HG02678 (cell line): ENCODE data around the gene SYN1.

Source experiments
- ATAC-seq: cut with Tn5 transposase; IDR thresholded peaks from one replicate; pipeline ENCODE4 v1.9.1; 2021; ENCODE audit warnings: mild to moderate bottlenecking, moderate library complexity; ENCODE audit not compliant: unreplicated experiment

The SYN1 gene

DNA sequence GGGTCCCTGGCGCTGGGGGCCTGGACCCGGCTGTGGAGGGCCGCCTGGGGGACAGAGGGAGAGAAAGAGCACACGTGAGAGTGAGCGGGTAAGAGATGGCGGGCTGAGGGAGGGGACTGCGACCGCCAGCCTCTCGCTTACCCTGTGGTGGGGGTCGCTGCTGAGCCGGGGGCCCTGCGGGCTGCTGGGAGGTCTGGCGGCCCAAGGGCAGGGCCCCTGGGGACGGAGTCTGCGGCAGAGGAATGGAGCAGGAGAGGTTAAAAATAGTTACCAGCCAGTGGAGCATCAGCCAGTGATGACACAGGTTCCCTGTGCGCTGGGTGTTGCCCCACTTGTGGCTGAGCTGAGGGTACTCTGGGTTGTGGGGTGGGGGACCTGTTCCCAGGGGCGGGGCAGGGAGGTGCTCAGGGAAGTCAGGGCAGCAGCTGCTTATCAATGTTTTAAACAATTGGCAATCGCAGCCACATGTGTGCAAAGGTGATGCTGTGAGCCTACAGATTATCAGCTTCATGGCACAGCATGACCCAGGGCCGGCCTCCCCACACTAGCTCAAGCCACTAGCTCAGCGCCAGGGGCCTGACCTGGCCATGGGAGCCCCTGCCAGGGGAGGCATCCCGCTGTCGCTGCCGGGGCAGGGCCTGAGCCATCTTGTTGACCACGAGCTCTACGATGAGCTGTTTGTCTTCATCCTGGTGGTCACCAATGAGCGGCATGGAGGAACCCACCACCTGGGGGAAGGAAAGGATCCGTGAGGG, 44.9 kb downstream of the SYN1 start:
- no peak for ATAC-seq

DNA sequence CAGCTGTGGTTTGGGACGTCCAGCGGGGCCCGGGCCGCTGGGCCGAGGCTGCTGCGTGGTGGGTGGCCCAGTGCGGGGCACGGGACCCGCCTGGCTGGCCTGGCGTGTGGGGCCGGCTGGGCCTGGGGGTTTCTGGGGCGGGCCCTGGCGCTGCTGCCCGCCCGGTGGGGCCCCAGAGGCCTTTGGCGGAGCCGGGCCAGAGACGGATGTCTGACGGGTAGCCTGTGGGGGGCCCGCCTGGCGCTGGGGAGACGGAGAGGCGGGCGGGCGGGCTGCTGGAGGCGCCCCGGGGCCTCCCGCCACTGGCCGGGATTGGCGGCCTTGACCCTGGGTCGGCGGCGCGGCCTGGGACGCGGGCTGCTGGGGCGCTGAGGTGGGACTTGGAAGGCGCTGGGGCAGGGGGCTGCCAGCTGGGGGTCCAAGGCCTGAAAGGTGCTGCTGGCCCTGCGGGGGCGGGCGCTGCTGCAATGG, 45.5 kb downstream of the SYN1 start:
- no peak for ATAC-seq

DNA sequence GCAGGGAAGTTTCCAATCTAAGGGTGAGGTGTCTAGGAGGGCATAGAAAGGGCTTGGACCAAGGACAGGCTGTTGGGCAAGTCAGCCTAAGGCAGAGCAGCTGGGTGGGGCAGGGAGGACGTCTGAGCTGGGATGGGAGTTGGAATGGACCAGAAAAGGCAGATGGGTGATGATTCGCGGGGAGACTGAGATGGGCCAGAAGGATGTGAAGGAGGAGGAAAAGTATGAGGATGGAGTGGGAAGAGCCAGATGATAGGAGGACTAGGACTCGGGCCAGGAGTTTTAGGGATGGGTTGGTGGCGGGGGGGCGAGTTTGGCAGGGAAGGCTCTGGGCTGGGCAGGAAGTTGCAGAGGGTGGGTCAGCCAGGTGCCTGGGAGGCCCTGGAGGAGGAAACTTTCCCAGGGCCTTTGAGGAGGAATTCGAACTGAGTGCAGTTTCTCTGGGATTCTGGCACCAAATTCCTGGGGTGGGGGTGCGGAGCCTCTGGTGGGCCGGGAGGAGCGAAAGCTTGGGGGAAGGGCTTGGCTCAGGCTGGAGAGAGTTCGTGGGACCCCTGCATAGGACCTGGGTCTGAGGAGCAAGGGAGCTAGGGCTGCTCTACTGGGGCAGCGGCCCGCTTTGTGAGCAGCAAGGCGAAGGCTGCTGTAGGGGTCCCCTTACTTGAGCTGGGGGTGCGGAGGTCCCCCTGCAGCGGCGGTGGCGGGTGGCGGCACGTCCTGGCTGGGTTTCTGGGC, 46.1 kb downstream of the SYN1 start:
- ATAC-seq: no peak

DNA sequence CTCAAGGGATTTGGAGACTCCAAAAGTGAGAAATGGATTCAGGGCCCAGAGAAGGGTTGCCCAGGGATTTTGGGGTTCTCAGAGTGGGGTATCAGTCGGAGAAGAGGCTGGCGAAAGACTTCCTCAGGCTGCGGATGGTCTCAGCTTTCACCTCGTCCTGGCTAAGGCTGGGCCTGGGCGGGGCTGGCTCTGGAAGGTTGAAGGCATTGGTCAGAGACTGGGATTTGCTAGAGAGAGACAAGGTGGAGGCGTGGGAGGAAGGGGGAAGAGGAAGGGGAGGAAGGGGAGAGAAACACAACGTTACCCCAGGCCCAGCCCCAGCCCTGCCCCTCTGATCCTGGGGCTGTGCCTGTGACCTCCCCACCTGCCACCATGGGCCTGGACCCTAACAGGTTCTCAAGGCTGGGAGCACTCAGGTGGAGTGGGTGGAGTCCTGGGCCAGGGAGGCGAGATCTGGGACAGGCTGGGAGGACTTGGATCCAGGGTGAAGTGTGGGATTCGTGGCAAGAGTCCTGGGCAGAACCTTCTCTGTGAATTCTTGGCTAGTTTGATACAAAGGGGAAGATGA, 46.8 kb downstream of the SYN1 start:
- no peak for ATAC-seq

DNA sequence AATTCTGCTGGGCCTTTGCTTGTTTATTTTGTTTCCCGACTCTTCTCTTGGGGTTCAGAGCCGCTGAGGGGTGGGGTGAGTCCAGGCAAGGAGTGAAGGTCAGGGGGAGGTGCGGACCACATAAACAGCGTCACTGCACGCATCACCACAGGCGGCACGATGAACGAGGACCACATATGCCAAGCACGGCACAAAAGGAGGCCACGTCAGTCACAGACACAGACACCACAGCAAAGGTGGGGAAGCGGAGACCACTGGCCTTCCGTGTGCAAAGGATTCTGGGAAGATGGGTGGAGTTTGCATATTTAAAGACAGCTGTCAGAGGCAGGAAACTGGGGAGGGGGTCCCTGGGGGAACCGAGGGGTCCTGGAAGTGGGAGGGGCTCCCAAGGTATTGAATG, 47.8 kb downstream of the SYN1 start:
- no peak for ATAC-seq

DNA sequence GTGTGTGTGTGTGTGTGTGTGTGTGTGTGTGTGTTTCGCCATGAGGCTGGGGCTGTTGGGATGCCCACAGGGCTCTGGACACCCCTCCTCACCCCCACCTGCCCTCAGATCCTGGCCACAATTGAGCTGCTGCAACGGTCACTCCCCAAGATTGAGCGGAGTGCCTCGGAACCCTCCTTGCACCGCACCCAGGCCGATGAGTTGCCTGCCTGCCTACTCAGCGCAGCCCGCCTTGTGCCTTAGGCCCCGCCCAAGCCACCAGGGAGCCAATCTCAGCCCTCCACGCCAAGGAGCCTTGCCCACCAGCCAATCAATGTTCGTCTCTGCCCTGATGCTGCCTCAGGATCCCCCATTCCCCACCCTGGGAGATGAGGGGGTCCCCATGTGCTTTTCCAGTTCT, 48.4 kb downstream of the SYN1 start:
- no peak for ATAC-seq

DNA sequence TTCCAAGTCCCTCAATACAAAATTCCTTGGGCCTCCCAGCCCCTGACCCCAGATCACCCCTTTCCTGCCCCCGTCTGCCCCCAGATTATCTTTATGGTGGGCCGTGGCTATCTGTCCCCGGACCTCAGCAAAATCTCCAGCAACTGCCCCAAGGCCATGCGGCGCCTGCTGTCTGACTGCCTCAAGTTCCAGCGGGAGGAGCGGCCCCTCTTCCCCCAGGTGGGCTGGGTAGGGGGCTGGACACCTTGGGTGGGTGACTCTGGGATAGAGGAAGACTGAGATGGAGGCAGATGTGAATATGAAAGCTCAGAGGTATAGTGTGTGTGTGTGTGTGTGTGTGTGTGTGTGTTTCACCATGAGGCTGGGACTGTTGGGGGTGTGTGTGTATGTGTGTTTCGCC, 48.9 kb downstream of the SYN1 start:
- no peak for ATAC-seq

DNA sequence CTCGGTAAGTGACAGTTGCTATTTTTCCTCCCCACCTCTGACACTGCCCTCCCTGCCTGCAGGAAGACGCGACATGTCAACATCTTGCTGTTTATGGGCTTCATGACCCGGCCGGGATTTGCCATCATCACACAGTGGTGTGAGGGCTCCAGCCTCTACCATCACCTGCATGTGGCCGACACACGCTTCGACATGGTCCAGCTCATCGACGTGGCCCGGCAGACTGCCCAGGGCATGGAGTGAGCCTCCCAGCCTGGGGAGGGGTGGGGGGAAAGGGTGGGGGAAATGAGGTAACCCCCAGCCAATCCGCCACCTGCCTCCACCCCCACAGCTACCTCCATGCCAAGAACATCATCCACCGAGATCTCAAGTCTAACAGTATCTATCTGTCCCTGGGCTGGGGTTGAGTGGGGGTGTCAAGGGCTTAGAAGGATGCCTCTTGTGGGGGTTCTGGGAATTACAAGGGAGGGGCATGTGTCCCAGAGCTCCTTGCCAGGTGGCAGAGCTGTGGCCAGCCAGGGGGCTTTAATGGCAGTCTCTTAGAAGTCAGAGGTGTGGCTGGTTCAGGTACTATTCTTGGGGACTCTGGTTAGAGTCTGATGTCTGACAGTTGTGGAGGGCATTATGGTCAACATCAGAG, 50.9 kb downstream of the SYN1 start:
- no peak for ATAC-seq

DNA sequence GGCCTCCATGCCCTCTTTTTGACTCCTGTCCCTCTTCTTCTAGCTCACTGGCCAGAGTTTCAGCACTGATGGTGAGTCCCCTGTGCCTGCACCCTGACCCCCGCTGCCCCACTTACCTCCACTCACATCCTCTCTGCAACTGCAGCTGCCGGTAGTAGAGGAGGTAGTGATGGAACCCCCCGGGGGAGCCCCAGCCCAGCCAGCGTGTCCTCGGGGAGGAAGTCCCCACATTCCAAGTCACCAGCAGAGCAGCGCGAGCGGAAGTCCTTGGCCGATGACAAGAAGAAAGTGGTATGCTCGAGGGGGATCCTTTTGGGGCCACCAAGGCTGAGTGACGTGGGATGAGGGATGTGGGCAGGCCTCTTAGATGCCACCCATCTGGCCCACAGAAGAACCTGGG, 52.8 kb downstream of the SYN1 start:
- ATAC-seq: no peak

DNA sequence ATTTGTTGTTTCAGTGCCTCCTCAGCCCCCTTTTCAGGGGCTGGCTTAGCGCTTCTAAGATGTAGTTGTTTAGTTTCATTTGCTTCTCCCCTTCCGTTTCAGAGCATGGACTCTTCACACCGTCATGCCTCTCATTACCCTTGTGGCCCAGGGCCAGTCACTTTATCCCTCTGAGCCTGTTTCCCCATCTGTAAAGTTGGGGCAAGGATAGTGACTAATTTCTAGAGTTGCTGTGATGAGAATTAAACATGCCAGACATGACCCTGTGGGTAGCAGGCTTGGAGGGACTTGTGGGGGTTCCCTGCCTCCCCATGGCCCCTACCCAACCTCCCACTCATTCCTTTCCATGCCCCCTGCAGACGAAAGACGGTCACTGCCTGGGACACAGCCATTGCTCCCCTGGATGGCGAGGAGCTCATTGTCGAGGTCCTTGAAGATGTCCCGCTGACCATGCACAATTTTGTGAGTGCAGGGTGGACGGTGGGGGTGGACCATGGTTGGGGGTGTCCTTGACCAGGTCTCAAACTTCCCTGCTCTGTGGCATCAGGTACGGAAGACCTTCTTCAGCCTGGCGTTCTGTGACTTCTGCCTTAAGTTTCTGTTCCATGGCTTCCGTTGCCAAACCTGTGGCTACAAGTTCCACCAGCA, 55.1 kb downstream of the SYN1 start:
- no peak for ATAC-seq

DNA sequence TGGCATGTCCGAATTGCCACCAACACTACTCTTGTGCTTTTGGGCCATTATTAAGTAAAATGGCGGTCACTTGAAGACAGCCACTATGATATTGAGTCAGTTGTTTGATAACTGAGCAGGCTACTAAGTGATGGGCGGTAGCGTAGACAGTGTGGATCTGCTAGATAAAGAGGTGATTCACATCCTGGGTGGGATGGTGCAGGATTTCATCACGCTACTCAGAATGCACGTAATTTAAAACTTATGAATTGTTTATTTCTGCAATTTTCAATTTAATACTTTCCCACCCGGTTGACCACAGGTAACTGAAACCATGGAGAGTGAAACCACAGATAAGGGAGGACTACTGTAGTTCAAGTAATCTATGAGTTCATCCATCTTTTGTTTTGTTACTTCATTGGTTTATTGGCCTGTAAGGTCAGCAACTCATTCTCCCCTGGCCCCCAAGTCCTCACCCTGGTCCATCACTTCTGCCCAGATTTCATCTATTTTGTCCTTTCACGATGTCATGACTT, 55.8 kb downstream of the SYN1 start:
- ATAC-seq: no peak

DNA sequence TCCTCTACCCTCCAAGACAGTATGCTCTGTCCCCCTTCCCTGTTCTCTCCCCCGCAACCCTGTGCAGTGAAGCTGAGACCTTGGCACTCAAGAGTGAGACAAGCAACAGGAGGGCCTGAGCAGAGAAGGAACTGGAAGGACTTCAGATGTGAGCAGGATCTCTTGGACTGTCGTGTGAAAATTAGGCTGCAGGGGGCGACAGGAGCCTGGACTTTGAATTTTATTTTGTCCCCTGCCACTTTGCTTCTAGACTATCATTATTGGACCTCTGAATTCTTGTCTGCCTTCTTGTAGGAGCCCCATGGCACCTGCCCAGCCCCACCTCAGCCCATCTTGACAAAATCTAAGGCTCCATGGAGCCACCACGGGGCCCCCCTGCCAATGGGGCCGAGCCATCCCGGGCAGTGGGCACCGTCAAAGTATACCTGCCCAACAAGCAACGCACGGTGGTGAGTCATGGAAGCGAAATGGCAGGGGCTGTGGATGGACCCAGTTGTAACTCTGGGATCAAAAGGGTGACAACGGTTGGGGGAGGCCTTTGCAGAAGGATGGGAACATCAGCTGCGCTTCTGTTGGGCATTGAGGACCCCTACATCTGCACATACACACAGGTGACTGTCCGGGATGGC, 56.9 kb downstream of the SYN1 start:
- ATAC-seq: no peak

DNA sequence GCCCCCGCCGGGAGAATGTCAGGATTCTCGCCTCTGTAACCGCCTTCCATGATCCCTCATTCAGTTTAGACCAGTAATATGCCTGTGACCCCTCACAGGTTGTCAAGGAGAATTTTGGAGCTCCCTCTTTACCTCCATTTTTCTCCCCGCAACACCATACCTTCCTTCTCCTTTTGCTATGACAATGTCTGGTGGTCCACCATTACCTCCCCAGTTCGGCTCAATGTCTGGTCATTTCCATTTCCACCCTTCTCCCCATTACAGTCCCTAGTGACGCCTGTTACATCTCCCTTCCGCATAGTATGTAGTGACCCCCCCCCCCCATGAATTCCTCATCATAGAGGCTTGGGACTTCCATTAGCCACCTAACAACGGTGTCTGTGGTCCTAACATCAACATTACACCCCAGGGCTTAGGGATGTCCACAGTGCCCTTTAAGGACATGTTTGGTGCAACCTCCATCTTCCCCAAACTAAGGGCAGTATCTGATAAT, 58.0 kb downstream of the SYN1 start:
- ATAC-seq: no peak

DNA sequence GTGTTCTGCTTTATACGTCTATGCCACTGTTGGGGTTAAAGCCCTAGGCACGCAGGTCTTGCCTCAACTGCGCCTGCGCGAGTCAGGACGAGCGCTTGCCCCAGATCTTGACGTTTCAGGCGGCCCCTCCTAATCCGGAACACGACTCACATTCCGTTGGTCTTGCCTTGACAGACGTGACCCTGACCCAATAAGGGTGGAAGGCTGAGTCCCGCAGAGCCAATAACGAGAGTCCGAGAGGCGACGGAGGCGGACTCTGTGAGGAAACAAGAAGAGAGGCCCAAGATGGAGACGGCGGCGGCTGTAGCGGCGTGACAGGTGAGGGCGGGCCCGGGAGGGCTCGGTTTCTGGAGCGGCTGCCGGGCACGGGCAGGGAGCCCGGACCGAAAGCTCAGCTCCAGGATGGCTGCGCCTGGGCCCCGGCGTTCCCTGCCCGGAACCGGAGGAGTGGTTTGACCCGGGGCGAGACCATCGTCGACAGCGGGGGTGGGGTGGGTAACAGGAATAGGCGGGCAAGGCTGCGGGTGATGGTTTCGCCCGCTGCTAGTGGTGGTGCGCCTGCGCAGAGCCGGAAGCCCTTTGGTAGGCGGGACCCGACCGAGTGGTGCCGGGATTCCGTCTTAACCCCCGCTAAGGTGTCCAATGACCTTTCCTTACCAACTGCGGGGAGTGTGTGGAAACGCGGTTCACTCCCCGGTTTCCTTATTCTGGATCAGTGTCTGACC, 58.6 kb downstream of the SYN1 start, which contains the start of gene ARAF:
ARAF (plus strand) TSS at position 272 of the 725 bp plus-strand sequence. CDS start 1,763 bp downstream, outside the sequence.
- ATAC-seq: peak; percentile 90

DNA sequence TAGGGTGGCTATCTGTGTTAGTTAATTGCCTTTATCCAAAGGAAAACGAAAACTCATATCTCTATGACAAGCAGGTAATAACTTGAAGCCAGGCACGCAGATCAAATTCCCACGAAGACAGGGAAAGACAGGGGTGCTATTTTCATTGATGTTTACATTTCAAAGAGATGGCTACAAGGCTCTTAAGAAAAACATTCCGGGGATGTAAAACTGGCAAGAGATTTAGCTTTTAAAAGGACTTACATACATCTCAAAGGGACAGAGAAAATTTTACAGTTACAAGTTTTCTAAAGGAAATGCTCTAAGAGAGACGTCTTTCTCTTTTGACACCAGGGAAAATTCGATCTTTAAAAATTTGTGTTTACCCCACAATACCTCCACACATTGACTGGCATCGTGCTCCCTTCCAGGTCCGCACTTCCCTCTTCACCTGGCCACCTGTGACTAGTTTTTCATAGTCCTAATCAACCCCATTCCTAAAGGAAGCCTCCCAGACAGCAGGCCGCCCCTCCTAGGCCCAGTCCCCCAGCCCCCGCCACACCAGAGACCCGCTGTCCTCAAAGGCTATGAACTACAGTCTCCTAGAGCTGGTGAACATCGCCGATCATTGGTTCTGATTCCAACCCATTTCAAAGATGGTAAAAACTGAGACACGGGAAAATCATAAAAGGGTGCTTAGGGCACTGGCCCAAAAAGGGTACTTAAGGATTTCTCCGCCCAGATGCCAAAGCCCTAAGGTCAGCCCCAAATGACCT, 59.3 kb downstream of the SYN1 start:
- ATAC-seq: no peak

DNA sequence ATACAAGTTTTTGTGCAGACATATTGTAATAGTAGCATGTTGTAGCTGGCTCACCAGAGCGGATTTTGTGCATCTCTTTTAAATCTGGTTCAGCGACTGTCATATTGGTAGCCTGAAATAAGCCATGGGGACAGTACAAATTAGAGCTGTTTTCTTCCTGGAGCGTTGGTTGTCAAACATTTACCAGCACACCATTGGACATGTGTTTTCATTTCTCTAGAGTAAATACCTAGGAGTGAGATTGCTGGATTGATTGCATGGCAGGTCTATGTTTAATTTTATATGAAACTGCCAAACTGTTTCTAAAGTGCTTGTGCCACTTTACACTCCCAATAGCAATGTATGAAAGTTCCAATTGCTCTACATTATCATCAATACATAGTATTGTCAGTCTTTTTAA, 61.2 kb downstream of the SYN1 start:
- no peak for ATAC-seq

DNA sequence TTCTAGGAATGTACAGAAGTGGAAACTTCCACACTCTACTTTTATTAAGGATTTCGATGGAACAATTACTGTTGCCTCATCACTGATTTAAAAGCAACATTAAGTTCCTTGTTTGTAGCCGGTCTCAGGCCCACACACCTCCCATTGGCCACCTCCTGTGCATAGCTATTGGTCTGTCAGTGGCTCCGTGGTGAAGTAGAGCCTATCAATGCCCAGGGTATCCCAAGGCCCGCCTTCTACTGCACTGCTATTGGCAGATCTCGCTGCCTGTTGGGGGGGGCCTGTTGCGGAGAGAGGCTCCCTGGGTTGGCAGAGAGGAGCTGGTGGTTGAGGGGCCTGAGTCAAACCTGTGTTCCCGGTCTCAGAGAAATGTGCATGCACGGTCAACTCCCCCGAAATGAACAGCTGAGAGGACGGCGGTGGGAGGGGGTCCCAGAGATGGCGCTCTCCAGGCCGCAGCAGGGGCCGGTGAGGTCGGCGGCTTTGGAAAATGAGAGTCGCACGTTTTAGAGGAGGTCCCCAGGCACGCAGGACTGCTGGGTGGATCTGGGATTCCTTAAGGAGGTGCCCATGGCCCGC, 63.5 kb downstream of the SYN1 start:
- ATAC-seq: peak; percentile 83

DNA sequence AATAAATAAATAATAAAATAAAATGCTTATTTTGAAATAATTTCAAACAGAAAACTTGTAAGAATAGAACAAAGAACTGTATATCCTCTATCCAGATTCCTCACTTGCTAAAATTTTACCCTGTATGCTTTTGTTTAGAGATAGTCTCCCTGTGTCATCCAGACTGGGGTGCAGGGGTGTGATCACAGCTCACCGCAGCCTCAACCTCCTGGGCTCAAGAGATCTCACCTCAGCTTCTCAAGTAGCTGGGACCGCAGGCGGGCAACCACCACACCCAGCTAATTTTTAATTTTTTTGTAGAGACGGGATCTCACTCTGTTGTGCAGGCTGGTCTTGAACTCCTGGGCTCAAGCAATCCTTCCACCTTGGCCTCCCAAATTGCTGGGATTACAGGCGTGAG, 76.2 kb downstream of the SYN1 start:
- ATAC-seq: no peak
